AG04450 (cell line): Measurements from ENCODE around the gene ACSL1. TPM values are rescaled to one million over a fixed set of nuclear protein-coding genes. Genes with fewer than 3 reads are reported as not detected.

Experiments used
- CTCF ChIA-PET: fragments of 300-600, 350-600 bp; formaldehyde crosslinking; extraction: SDS; loops from one replicate; lab custom pipeline; 2022; ENCODE audit warnings: antibody characterized with exemption, inconsistent platforms; lab: Charles Lee
- POLR2A ChIA-PET: fragments of 350-600 bp; formaldehyde crosslinking; extraction: SDS; loops from one replicate; lab custom pipeline; 2021; ENCODE audit warnings: antibody characterized with exemption, inconsistent platforms; lab: Yijun Ruan, JAX
- DNase-seq: peaks from one replicate; pipeline ENCODE4 v3.0.0-alpha.2; 2011; ENCODE audit warnings: low read depth, low spot score
- H3K27ac ChIP-seq: one replicate; pipeline ENCODE4 v1.5.1; 2012; ENCODE audit warnings: low read depth, low read length, control low read depth
- H3K27me3 ChIP-seq: one replicate; pipeline ENCODE4 v1.6.0; 2012; ENCODE audit warnings: low read length; ENCODE audit not compliant: control insufficient read depth, insufficient read depth
- H3K4me3 ChIP-seq: 2 replicates; pipeline ENCODE4 v1.5.1; 2011; ENCODE audit warnings: mild to moderate bottlenecking, low read depth, low read length, control low read depth
- H3K9me3 ChIP-seq: 2 replicates; pipeline ENCODE4 v1.5.1; 2012; ENCODE audit warnings: low read length; ENCODE audit not compliant: control insufficient read depth, insufficient read depth
- polyA plus RNA-seq: library from polyadenylated mRNA; depleted of rRNA; stranded (reverse); fragments of >200 nt; gene quantifications from 2 replicates; pipeline ENCODE4 v1.2.3, GENCODE V29; 2011
- TF ChIP-seq, protein P1 (sequence below): IDR thresholded peaks from 2 replicates; pipeline ENCODE4 v1.5.1; 2011; ENCODE audit warnings: low read depth, low read length, control low read depth, inconsistent platforms

ACSL1 gene
- polyA plus RNA-seq, 1 experiment, result 23.9 TPM

GRCh38 chr4:184819786-184820185 lies 6.0 kb downstream of the ACSL1 start:
- Histone ChIP-seq H3K9me3 (no peaks in the 10 kb centered on the region), H3K27ac (no peak overlapping the region), H3K27me3 (no peaks in the 10 kb centered on the region), H3K4me3 (no peak overlapping the region)
- POLR2A ChIA-PET, result no interaction called here
- TF ChIP-seq, protein P1, sequence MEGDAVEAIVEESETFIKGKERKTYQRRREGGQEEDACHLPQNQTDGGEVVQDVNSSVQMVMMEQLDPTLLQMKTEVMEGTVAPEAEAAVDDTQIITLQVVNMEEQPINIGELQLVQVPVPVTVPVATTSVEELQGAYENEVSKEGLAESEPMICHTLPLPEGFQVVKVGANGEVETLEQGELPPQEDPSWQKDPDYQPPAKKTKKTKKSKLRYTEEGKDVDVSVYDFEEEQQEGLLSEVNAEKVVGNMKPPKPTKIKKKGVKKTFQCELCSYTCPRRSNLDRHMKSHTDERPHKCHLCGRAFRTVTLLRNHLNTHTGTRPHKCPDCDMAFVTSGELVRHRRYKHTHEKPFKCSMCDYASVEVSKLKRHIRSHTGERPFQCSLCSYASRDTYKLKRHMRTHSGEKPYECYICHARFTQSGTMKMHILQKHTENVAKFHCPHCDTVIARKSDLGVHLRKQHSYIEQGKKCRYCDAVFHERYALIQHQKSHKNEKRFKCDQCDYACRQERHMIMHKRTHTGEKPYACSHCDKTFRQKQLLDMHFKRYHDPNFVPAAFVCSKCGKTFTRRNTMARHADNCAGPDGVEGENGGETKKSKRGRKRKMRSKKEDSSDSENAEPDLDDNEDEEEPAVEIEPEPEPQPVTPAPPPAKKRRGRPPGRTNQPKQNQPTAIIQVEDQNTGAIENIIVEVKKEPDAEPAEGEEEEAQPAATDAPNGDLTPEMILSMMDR, result no peak
- DNase-seq, result no peak
- CTCF ChIA-PET, result interaction anchor here (3.1 kb wide), 1 partner anchor 74 kb away, joined by 10 read pairs; no protein-coding TSS in a partner anchor

DNA sequence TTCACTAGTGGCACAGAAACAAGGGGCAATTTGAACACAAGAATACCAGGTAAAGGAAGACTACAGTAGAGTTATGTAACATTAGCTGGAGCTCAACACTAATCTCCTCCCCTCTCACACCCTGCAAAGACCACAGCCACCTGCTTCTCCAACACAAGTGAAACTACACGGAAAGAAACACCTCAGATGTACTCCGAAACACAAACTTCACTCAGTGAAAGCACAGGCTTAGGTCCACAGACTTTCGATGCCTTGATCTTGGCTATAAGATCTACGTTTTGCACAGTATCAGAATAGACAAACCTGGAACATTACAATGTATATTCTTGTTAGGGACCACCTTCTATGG lies 7.6 kb downstream of the ACSL1 start:
- Histone ChIP-seq H3K9me3 (no peaks in the 10 kb centered on the region), H3K4me3 (no peak overlapping the region), H3K27me3 (no peaks in the 10 kb centered on the region), H3K27ac (no peak overlapping the region)
- TF ChIP-seq, protein P1, result no peak
- ChIA-PET CTCF (no interaction called here), POLR2A (no interaction called here)
- no peak for DNase-seq

DNA sequence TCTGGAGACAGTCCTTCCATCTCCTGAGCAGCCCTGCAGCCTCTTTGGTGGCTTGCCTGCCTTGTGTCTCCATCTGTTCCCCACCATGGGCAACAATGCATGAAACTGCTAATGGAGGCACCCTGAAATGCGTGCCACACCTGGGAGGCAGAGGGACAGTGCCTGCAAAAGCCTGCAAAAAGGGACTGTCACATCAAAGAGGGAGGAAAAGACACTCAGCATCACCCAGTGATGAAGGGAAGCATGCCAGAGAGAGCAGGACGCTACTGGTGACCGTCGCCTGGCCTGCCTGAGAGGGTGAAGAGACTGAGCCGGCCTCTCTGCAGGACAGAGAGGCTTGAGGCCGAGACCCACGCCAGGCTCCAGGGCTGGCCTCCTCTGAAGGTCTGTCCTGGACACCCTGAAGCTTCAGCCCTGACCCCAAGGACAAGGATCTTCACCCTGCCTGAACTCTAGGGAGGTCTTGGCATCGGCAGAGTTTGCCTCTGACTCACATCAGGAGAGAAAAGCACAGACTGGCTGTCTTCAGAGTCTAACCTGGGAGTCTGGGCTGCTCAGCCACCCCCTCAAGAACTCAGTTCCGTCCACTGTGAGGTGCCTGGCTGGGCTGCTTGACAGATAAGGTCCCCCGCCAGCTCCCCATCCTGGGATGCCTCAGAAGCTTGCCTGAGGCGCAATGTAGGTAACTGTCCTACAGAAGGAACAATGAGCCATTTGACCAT lies 8.1 kb downstream of the ACSL1 start:
- TF ChIP-seq, protein P1, result no peak
- DNase-seq, result no peak
- H3K9me3 ChIP-seq, result no peaks in the 10 kb centered on the region
- H3K27me3 ChIP-seq, result no peaks in the 10 kb centered on the region
- H3K27ac ChIP-seq, result no peak overlapping the region
- ChIA-PET POLR2A (no interaction called here), CTCF (no interaction called here)
- H3K4me3 ChIP-seq, result no peak overlapping the region

GRCh38 chr4:184816962-184817361 lies 8.8 kb downstream of the ACSL1 start:
- CTCF ChIA-PET, result no interaction called here
- H3K27me3 ChIP-seq, result no peaks in the 10 kb centered on the region
- POLR2A ChIA-PET, result no interaction called here
- no peak for DNase-seq
- no peak overlapping the region for H3K27ac ChIP-seq
- H3K9me3 ChIP-seq, result no peaks in the 10 kb centered on the region
- TF ChIP-seq, protein P1, result no peak
- no peak overlapping the region for H3K4me3 ChIP-seq

GRCh38 chr4:184815046-184815877 lies 10.5 kb downstream of the ACSL1 start:
- Histone ChIP-seq H3K27ac (peak overlapping the region; percentile 21), H3K4me3 (no peak overlapping the region)
- TF ChIP-seq, protein P1, result no peak

More at GRCh38 chr4:184815046-184815877, 10.5 kb downstream of the ACSL1 start:
- Histone ChIP-seq H3K27me3 (no peaks in the 10 kb centered on the region), H3K9me3 (no peaks in the 10 kb centered on the region)
- DNase-seq, result no peak
- POLR2A ChIA-PET, result no interaction called here
- CTCF ChIA-PET, result interaction anchor here (0.6 to 1.3 kb wide), 2 partner anchors 70 to 405 kb away, joined by 3 to 4 read pairs; no protein-coding TSS in a partner anchor
